ENCODE results near the gene SNRPD3. TPM values are rescaled to one million over a fixed set of nuclear protein-coding genes. Genes with fewer than 3 reads are reported as not detected.
"Not testable (repeated sequence)": the region's sequence is repeated elsewhere in the genome, so short reads cannot be mapped to it uniquely, and the experiment has no call there.

SNRPD3 gene
- total RNA-seq, 1 experiment from 2014 or later, result 180 TPM

GRCh38 chr22:24548812-24549211 is 7.0 kb upstream of the SNRPD3 start:
- no peak for DNase-seq
- CTCF ChIA-PET, result no interaction called here
- Mint-ChIP-seq H3K27ac (ENCODE audit: unreplicated experiment) (no peak overlapping the region), H3K36me3 (ENCODE audit: insufficient read depth, unreplicated experiment) (peaks cover 72% of the 10 kb centered on the region), H3K4me1 (ENCODE audit: low read depth, unreplicated experiment) (peaks cover 56% of the 10 kb centered on the region), H3K9me3 (ENCODE audit: low read depth, unreplicated experiment) (no peaks in the 10 kb centered on the region), H3K27me3 (ENCODE audit: unreplicated experiment) (no peaks in the 10 kb centered on the region), H3K4me3 (ENCODE audit: low read depth, unreplicated experiment) (no peak overlapping the region)
- no TSS peak for BruUV-seq (replicated peaks)
- intact Hi-C loops (cut with micrococcal nuclease; ENCODE audit: unreplicated experiment), result no loop called here
- TF ChIP-seq CTCF (IDR thresholded peaks at IDR 0.05; ENCODE audit: unreplicated experiment), result no peak

GRCh38 chr22:24550028-24550901 is 5.5 kb upstream of the SNRPD3 start:
- H3K4me1 Mint-ChIP-seq (ENCODE audit: low read depth, unreplicated experiment), result peaks cover 58% of the 10 kb centered on the region
- H3K27me3 Mint-ChIP-seq (ENCODE audit: unreplicated experiment), result no peaks in the 10 kb centered on the region
- CTCF ChIA-PET, result interaction anchor here (0.7 to 0.9 kb wide), 2 partner anchors 44 to 147 kb away, joined by 3 to 4 read pairs; no protein-coding TSS in a partner anchor
- peak overlapping the region; percentile 49 for H3K4me3 Mint-ChIP-seq (ENCODE audit: low read depth, unreplicated experiment)
- peaks cover 82% of the 10 kb centered on the region for H3K36me3 Mint-ChIP-seq (ENCODE audit: insufficient read depth, unreplicated experiment)
- intact Hi-C loops (cut with micrococcal nuclease; ENCODE audit: unreplicated experiment), result no loop called here
- TF ChIP-seq CTCF (IDR thresholded peaks at IDR 0.05; ENCODE audit: unreplicated experiment), result no peak
- peak overlapping the region; percentile 91 for H3K27ac Mint-ChIP-seq (ENCODE audit: unreplicated experiment)
- peak; percentile 70 for DNase-seq
- H3K9me3 Mint-ChIP-seq (ENCODE audit: low read depth, unreplicated experiment), result no peaks in the 10 kb centered on the region
- BruUV-seq (replicated peaks), result no TSS peak

DNA sequence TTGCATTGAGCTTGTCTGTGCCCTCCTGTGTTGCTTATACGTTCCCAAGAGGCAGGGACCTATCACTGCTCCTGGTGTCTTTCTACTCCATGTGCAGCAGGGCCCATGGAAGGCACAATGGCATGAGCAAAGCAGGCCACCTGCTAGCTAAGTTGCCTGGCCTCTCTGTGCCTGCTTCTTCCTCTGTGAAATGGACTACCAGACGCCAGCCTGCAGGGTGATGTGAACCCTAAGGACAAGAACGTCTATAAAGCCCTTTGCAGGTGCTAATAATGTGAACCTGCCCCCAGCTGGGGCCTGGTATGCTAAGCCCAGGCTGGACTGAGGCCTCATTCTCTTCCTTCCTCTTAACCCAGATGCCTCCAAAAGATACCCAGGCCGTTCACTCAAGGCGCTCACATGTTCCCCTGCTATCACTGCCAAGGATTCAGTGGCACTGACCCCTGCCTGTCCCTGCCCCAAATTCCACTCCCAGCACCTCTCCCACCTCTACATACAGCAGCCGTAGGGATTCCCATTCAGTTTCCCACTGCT is 4.8 kb upstream of the SNRPD3 start:
- CTCF ChIA-PET, result no interaction called here
- peaks cover 58% of the 10 kb centered on the region for H3K4me1 Mint-ChIP-seq (ENCODE audit: low read depth, unreplicated experiment)
- H3K4me3 Mint-ChIP-seq (ENCODE audit: low read depth, unreplicated experiment), result peak overlapping the region; percentile 49
- no peak for TF ChIP-seq CTCF (IDR thresholded peaks at IDR 0.05; ENCODE audit: unreplicated experiment)
- no peaks in the 10 kb centered on the region for H3K9me3 Mint-ChIP-seq (ENCODE audit: low read depth, unreplicated experiment)
- H3K27me3 Mint-ChIP-seq (ENCODE audit: unreplicated experiment), result no peaks in the 10 kb centered on the region
- intact Hi-C loops (cut with micrococcal nuclease; ENCODE audit: unreplicated experiment), result no loop called here
- peak overlapping the region; percentile 91 for H3K27ac Mint-ChIP-seq (ENCODE audit: unreplicated experiment)
- no peak for DNase-seq
- BruUV-seq (replicated peaks), result no TSS peak
- H3K36me3 Mint-ChIP-seq (ENCODE audit: insufficient read depth, unreplicated experiment), result peaks cover 85% of the 10 kb centered on the region

GRCh38 chr22:24552503-24553286 is 3.1 kb upstream of the SNRPD3 start:
- BruUV-seq (replicated peaks); DNase-seq; intact Hi-C loops (cut with micrococcal nuclease; ENCODE audit: unreplicated experiment); CTCF ChIA-PET; H3K9me3 Mint-ChIP-seq (ENCODE audit: low read depth, unreplicated experiment); H3K27me3 Mint-ChIP-seq (ENCODE audit: unreplicated experiment): not testable (repeated sequence)
- peaks cover 82% of the 10 kb centered on the region for H3K36me3 Mint-ChIP-seq (ENCODE audit: insufficient read depth, unreplicated experiment)
- H3K27ac Mint-ChIP-seq (ENCODE audit: unreplicated experiment), result peak overlapping the region; percentile 42
- peak overlapping the region; percentile 97 for H3K4me3 Mint-ChIP-seq (ENCODE audit: low read depth, unreplicated experiment)
- H3K4me1 Mint-ChIP-seq (ENCODE audit: low read depth, unreplicated experiment), result peaks cover 56% of the 10 kb centered on the region

Data from Calu3 (cell line).